ENCODE measurements around the gene DUOX1.

The DUOX1 gene

DNA sequence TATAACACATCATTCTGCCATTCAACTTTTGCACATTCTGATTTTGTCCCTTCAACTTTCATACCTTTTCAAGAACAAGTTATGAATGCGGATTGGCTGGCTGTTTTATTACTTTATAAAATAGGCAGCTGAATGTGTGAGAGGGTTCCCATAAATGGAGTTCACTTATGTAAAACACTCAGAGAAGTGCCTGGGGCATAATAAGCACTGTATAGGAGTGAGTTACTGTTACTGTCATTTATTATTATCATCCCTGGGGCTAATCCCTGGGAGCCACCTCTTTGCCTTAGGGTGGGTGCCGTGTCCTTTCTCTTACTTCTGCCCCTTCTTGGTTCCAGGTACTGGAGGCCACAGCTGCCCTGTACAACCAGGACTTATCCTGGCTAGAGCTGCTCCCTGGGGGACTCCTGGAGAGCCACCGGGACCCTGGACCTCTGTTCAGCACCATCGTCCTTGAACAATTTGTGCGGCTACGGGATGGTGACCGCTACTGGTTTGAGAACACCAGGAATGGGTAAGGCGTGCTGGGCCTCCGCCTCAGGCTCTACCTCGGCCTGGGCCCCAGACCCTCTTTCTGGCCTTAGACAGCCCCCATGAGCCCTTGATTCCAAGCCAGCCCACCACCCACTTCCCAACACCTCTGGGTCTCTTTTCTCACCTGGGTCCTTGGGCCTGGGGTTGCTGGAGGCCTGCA is 10.9 kb downstream of the DUOX1 start:
- Mint-ChIP-seq H3K36me3 (no peaks in the 10 kb centered on the region), H3K4me3 (no peak overlapping the region), H3K4me1 (peaks cover 8% of the 10 kb centered on the region), H3K9me3 (no peaks in the 10 kb centered on the region), H3K27ac (no peak overlapping the region), H3K27me3 (peaks cover 20% of the 10 kb centered on the region)
- ATAC-seq = no peak

DNA sequence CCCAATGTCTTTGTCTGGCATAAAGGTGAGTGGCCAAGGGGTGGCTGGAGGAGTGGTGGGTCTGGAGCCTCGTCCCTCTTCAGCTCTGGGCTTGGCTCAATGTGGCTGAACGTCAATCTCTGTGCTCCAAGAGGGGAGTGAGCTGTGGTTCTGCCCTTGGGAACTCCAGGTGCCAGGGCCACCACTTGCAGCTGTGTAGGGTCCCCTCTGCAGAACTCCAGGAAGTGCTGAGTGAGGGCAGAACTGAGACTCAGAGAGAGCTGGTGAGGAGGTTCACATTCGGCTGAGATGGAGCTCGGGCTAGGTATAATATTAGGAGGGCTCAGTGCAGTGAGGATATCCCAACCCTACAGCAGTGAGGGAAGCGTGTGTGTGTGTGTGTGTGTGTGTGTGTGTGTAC is 11.6 kb downstream of the DUOX1 start:
- ATAC-seq = no peak
- no peaks in the 10 kb centered on the region for H3K9me3 Mint-ChIP-seq
- no peak overlapping the region for H3K4me3 Mint-ChIP-seq
- no peak overlapping the region for H3K27ac Mint-ChIP-seq
- peaks cover 3% of the 10 kb centered on the region for H3K4me1 Mint-ChIP-seq
- peaks cover 13% of the 10 kb centered on the region for H3K27me3 Mint-ChIP-seq
- H3K36me3 Mint-ChIP-seq = no peaks in the 10 kb centered on the region

DNA sequence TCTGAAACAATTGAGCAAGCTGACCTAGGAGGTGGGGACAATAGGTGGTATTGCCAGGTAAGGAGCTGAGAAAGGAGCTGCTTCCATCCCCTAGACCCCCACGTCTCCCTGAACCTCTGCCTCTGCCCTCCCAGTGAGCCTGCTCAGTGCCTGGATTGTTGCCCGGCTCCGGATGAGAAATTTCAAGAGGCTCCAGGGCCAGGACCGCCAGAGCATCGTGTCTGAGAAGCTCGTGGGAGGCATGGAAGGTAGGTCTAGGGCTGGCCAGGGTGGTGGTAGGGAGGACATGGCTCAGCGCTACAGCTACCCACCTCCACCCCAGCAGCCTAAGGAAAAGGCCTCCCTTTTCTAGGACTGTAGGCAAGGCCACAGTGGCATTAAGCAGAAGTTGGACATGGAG is 13.3 kb downstream of the DUOX1 start:
- H3K36me3 Mint-ChIP-seq = no peaks in the 10 kb centered on the region
- H3K27me3 Mint-ChIP-seq = peaks cover 4% of the 10 kb centered on the region

DNA sequence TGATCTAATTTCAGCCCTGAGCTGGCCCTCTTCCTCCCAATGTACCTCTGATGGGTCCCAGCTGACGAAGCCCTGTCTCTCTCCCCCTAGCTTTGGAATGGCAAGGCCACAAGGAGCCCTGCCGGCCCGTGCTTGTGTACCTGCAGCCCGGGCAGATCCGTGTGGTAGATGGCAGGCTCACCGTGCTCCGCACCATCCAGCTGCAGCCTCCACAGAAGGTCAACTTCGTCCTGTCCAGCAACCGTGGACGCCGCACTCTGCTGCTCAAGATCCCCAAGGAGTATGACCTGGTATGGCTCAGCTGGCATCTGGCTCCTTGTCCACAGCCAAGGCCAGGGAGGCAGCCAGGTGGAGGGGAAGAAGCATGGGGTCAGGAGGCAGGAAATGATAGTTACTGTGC is 14.2 kb downstream of the DUOX1 start:
- Mint-ChIP-seq H3K27me3 (no peaks in the 10 kb centered on the region), H3K4me3 (no peak overlapping the region), H3K27ac (no peak overlapping the region), H3K36me3 (no peaks in the 10 kb centered on the region), H3K9me3 (no peaks in the 10 kb centered on the region), H3K4me1 (no peaks in the 10 kb centered on the region)
- ATAC-seq = no peak

More for the DNA sequence above, 13.3 kb downstream of the DUOX1 start:
- ATAC-seq = no peak
- no peaks in the 10 kb centered on the region for H3K9me3 Mint-ChIP-seq
- H3K27ac Mint-ChIP-seq = no peak overlapping the region
- no peak overlapping the region for H3K4me3 Mint-ChIP-seq
- H3K4me1 Mint-ChIP-seq = no peaks in the 10 kb centered on the region

DNA sequence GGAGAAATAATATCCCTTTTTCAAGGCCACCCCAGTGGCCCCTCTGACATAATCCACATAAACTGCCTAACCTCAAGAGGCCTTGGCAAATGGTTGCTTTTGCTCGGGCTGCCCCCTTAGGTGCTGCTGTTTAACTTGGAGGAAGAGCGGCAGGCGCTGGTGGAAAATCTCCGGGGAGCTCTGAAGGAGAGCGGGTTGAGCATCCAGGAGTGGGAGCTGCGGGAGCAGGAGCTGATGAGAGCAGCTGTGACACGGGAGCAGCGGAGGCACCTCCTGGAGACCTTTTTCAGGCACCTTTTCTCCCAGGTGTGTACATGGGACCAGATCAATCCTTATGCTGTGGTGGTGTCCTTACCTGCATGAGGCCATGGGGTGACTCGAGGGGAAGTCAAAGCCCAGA is 15.0 kb downstream of the DUOX1 start:
- Mint-ChIP-seq H3K9me3 (no peaks in the 10 kb centered on the region), H3K27me3 (no peaks in the 10 kb centered on the region), H3K4me1 (no peaks in the 10 kb centered on the region), H3K4me3 (no peak overlapping the region), H3K36me3 (no peaks in the 10 kb centered on the region), H3K27ac (no peak overlapping the region)
- ATAC-seq = no peak

DNA sequence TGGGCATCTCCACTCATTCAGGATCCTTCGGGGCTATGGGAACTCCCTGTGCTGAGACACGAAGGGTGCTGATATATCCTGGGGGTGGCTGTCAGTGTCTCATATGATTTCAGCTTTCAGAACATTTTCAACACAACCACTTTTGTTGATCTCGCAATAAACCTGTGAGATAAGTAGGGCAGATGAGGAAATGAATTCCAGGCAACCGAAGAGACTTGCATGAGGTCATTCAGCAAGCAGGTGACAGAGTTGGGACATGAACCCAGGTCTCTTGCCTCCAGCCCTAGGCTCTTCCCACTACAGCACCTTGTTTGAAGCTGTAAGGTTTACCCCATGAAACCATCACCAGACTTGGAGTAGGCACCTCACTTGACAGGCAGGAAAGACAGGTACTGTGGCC is 16.6 kb downstream of the DUOX1 start:
- H3K27ac Mint-ChIP-seq = peak overlapping the region; percentile 24
- H3K36me3 Mint-ChIP-seq = no peaks in the 10 kb centered on the region
- H3K27me3 Mint-ChIP-seq = no peaks in the 10 kb centered on the region
- ATAC-seq = no peak
- no peaks in the 10 kb centered on the region for H3K4me1 Mint-ChIP-seq
- H3K4me3 Mint-ChIP-seq = no peak overlapping the region
- H3K9me3 Mint-ChIP-seq = no peaks in the 10 kb centered on the region

DNA sequence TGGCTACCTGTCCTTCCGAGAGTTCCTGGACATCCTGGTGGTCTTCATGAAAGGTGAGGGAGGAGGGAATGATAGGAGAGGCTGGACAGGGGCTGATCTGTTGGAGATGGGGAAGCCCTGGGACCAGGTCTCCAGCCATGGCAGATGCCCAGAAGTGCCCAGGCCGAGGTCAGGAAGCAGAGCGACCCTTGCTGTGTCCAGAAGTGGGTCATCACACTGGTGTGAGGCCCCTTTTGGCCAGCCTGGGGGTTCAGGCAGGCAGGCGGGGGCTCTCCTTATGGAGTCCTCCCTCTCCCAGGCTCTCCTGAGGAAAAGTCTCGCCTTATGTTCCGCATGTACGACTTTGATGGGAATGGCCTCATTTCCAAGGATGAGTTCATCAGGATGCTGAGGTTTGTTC is 17.8 kb downstream of the DUOX1 start:
- Mint-ChIP-seq H3K9me3 (no peaks in the 10 kb centered on the region), H3K4me3 (no peak overlapping the region), H3K27ac (no peak overlapping the region), H3K36me3 (peaks cover 8% of the 10 kb centered on the region), H3K27me3 (no peaks in the 10 kb centered on the region), H3K4me1 (no peaks in the 10 kb centered on the region)
- ATAC-seq = no peak

DNA sequence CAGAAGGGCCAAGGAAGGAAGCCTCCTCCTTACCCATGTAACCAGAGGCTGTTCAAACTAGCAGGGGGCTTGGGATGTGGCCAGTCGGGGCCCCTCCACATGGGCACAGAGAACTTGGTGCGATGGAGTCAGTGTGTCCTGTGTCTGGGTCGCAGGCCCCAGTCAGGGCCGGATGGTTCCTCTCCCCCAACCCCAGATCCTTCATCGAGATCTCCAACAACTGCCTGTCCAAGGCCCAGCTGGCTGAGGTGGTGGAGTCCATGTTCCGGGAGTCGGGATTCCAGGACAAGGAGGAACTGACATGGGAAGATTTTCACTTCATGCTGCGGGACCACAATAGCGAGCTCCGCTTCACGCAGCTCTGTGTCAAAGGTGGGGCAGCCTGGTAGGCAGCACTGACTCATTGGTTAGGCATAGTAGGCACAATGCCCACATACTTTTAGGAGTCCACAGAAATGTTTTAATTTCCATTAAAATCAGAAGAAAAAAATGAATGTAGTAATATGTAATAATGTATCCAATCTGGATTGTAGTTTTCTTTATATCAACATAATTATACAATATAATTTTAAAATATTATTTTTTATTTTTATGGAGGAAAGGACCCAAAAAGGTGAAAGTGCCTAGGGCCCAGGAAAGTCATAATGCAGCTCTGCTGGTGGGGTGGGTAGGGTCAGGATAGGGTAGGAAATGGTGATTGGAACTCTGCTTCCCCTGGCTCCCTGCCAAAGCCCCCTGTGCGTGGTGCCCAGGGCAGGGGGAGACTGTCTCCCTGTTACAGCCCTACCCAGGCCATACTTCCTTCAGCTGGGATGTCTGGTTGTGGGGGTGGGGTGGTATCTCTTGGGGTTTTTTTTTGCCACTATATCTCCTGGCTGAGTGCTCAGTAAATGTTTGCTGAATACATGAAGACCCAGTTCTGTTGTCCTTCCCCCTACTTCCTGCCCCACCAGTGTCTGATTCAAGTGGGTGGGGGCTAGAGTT is 18.6 kb downstream of the DUOX1 start:
- no peaks in the 10 kb centered on the region for H3K4me1 Mint-ChIP-seq
- no peak overlapping the region for H3K4me3 Mint-ChIP-seq
- no peaks in the 10 kb centered on the region for H3K27me3 Mint-ChIP-seq
- peaks cover 9% of the 10 kb centered on the region for H3K36me3 Mint-ChIP-seq
- H3K27ac Mint-ChIP-seq = no peak overlapping the region
- ATAC-seq = no peak
- H3K9me3 Mint-ChIP-seq = no peaks in the 10 kb centered on the region

DNA sequence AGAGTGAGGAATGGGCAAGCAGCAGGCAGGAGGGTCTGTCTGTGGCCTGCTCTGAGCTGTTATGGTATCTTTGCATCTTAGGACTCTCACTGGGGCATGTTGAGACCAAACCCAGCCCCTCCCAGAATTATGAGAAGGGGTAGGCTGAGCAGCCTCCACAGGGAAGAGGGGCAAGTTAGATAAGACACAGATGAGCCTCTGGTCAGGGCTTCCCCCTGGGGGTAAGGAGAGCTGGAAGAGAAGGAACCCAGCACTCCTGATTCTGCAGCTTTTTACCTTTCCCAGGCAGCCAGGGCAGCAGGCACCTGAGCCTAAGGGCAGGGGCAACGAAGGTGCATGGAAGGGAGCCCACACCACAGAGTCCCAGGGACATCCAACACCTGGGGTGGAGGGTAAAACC is 19.3 kb downstream of the DUOX1 start:
- H3K4me3 Mint-ChIP-seq = no peak overlapping the region
- no peaks in the 10 kb centered on the region for H3K4me1 Mint-ChIP-seq
- peaks cover 9% of the 10 kb centered on the region for H3K36me3 Mint-ChIP-seq
- no peak for ATAC-seq
- H3K27ac Mint-ChIP-seq = no peak overlapping the region
- H3K9me3 Mint-ChIP-seq = no peaks in the 10 kb centered on the region
- H3K27me3 Mint-ChIP-seq = no peaks in the 10 kb centered on the region

DNA sequence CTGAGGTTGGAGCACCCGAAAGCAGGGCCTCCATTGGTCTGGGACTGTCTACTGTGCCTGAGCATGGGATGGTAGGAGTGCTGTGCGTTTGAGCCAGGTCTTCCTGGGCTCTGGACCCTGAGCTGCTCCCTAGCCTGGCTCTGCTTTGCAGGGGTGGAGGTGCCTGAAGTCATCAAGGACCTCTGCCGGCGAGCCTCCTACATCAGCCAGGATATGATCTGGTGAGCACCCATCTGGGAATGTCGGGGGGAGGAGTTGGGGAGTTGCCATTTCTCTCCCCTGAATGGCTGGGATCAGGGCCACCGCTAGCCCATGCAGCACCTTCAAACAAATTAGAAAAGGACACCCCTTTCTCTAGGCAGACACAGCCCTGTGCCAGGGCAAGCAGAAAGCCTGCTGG is 20.7 kb downstream of the DUOX1 start:
- H3K36me3 Mint-ChIP-seq = peaks cover 9% of the 10 kb centered on the region

DNA sequence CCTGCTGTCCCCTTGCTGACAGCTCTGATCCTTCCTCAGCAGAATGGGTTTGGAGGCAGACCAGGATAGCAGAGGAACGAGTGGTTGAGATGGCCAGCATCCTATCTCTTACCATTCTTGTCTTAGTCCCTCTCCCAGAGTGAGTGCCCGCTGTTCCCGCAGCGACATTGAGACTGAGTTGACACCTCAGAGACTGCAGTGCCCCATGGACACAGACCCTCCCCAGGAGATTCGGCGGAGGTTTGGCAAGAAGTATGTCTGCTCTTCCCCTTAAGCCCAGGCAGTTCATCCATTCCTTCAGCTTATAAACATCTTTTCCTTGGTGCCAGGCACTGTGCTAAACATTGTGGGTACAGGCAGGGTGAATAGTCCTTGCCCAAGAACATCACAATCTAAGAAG is 21.2 kb downstream of the DUOX1 start:
- no peak overlapping the region for H3K4me3 Mint-ChIP-seq
- ATAC-seq = no peak
- no peak overlapping the region for H3K27ac Mint-ChIP-seq
- no peaks in the 10 kb centered on the region for H3K9me3 Mint-ChIP-seq
- no peaks in the 10 kb centered on the region for H3K4me1 Mint-ChIP-seq
- no peaks in the 10 kb centered on the region for H3K27me3 Mint-ChIP-seq
- H3K36me3 Mint-ChIP-seq = peaks cover 9% of the 10 kb centered on the region

More for the DNA sequence above, 20.7 kb downstream of the DUOX1 start:
- no peaks in the 10 kb centered on the region for H3K27me3 Mint-ChIP-seq
- H3K4me3 Mint-ChIP-seq = no peak overlapping the region
- H3K27ac Mint-ChIP-seq = no peak overlapping the region
- no peaks in the 10 kb centered on the region for H3K4me1 Mint-ChIP-seq
- no peaks in the 10 kb centered on the region for H3K9me3 Mint-ChIP-seq
- ATAC-seq = no peak

DNA sequence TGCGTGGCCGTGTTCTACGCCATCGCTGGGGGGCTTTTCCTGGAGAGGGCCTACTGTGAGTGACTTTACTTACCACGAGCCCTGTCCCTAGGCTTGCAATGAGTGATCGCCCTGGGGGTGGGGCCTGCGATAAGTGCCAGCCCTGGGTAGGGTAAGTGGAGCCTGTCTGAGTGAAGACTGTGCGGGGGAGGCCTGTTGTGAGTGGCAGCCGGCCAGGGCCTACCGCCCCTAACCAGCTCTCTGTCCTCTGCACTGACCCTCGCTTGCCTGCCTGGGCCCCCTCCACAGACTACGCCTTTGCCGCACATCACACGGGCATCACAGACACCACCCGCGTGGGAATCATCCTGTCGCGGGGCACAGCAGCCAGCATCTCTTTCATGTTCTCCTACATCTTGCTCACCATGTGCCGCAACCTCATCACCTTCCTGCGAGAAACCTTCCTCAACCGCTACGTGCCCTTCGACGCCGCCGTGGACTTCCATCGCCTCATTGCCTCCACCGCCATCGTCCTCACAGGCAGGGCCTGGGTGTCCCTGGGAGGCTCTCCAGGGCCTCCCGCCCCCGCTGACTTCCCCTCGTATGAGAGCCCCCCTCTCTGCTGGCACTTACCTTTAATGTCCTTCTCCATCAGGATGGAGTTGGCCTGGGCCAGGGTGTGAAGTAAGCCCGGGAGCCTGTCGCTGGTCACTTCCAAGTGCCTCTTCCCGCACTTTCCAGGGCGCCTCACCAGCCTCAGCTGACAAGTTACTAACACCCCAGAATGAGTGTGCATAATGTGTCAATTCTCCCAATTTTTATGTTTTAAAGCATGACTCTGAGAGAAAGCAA is 22.4 kb downstream of the DUOX1 start:
- H3K36me3 Mint-ChIP-seq = peaks cover 13% of the 10 kb centered on the region
- no peaks in the 10 kb centered on the region for H3K27me3 Mint-ChIP-seq
- H3K4me1 Mint-ChIP-seq = no peaks in the 10 kb centered on the region
- H3K27ac Mint-ChIP-seq = no peak overlapping the region
- H3K9me3 Mint-ChIP-seq = no peaks in the 10 kb centered on the region
- ATAC-seq = no peak
- H3K4me3 Mint-ChIP-seq = no peak overlapping the region

DNA sequence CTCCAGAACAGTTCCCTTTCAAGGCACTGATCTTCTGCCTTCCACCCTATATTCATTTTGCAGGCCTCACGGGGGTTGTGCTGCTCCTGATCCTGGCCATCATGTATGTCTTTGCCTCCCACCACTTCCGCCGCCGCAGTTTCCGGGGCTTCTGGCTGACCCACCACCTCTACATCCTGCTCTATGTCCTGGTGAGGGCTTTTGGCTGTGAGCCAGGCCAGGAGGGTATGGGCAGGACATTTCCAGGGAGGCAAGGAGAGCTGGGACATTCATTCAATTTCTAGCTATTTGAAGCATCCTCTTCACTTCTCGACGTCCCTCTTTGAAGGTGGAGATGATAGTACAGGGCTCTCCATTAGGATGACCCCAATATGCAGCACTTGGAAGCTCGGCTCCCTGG is 25.9 kb downstream of the DUOX1 start:
- Mint-ChIP-seq H3K27me3 (no peaks in the 10 kb centered on the region), H3K4me3 (no peak overlapping the region), H3K36me3 (peaks cover 27% of the 10 kb centered on the region), H3K27ac (no peak overlapping the region), H3K4me1 (peaks cover 14% of the 10 kb centered on the region), H3K9me3 (no peaks in the 10 kb centered on the region)
- no peak for ATAC-seq

DNA sequence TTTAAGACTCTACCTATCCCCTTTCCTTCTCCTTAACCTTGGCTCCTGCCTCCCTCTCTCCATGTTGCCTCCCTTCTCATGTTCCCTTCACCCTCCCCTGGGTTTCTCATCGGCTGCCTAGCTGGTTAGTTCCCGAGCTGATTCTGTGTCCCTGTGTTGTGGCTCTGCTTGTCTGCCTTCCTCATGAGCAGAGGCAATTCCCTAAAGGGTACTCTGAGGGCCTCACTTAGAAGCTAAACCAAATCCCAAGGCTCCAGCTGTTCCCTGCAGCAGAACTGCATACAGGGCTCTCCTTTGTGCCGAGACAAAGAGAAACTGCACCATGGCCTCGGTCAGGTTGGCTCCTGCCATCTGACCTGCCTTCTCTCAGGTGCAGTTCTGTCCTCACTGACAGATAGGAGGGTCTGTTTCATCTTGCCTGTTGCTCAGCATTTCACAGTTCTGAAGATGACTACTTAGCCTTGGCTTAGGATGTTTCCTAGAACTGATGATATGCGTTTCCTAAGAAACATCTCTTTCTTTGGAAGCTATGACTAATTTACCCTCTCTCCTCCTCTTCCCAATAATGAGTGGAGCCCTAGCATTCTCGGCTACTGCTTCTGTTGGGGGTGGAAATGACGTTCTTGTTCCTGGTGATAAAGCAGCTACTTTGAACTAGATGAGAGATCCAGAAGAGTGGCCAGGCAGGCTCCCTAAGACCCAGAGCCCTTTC is 27.1 kb downstream of the DUOX1 start:
- peaks cover 27% of the 10 kb centered on the region for H3K36me3 Mint-ChIP-seq
- no peak for ATAC-seq
- no peaks in the 10 kb centered on the region for H3K27me3 Mint-ChIP-seq
- peaks cover 16% of the 10 kb centered on the region for H3K4me1 Mint-ChIP-seq
- H3K27ac Mint-ChIP-seq = no peak overlapping the region
- H3K9me3 Mint-ChIP-seq = no peaks in the 10 kb centered on the region
- no peak overlapping the region for H3K4me3 Mint-ChIP-seq

DNA sequence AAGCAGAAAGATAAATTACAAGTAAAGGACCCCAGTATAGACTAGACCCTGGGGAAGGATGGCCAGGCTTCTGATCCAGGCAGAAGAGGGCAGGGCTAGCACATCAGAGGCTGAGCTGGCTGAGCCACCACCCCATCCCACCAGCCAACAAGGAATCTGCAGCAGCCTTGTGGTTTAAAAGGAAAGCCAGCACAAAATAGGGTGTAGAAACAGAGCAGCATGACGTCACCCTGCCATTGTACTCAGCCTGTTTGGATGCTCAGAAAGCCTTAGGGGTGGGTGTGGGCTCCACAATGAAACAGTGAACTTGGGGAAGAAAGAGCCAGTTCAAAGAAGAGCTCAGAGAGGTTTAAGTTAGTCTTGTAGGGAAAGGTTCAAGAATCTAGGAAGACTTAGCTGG is 28.2 kb downstream of the DUOX1 start:
- ATAC-seq = no peak
- Mint-ChIP-seq H3K27ac (no peak overlapping the region), H3K36me3 (peaks cover 19% of the 10 kb centered on the region), H3K9me3 (no peaks in the 10 kb centered on the region), H3K4me3 (no peak overlapping the region), H3K4me1 (peaks cover 20% of the 10 kb centered on the region), H3K27me3 (no peaks in the 10 kb centered on the region)
